Measurements from ENCODE around the gene C2CD2L.

Gene C2CD2L

GRCh38 chr11:119077839-119078238 is 29.3 kb upstream of the C2CD2L start:
- TF ChIP-seq, protein P1, sequence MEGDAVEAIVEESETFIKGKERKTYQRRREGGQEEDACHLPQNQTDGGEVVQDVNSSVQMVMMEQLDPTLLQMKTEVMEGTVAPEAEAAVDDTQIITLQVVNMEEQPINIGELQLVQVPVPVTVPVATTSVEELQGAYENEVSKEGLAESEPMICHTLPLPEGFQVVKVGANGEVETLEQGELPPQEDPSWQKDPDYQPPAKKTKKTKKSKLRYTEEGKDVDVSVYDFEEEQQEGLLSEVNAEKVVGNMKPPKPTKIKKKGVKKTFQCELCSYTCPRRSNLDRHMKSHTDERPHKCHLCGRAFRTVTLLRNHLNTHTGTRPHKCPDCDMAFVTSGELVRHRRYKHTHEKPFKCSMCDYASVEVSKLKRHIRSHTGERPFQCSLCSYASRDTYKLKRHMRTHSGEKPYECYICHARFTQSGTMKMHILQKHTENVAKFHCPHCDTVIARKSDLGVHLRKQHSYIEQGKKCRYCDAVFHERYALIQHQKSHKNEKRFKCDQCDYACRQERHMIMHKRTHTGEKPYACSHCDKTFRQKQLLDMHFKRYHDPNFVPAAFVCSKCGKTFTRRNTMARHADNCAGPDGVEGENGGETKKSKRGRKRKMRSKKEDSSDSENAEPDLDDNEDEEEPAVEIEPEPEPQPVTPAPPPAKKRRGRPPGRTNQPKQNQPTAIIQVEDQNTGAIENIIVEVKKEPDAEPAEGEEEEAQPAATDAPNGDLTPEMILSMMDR (IDR thresholded peaks at IDR 0.05), result no peak
- peaks cover 63% of the 10 kb centered on the region for H3K36me3 Mint-ChIP-seq (ENCODE audit: low read depth)
- H3K4me1 Mint-ChIP-seq, result no peaks in the 10 kb centered on the region
- H3K9me3 Mint-ChIP-seq, result no peaks in the 10 kb centered on the region
- H3K27me3 Mint-ChIP-seq (ENCODE audit: low read depth, poor library complexity), result peaks cover 3% of the 10 kb centered on the region
- no peak overlapping the region for H3K4me3 Mint-ChIP-seq
- H3K27ac Mint-ChIP-seq, result no peak overlapping the region
- DNase-seq, result no peak

- Mint-ChIP-seq H3K27ac (no peak overlapping the region), H3K36me3 (ENCODE audit: low read depth) (peaks cover 54% of the 10 kb centered on the region), H3K4me1 (no peaks in the 10 kb centered on the region), H3K4me3 (no peak overlapping the region), H3K9me3 (no peaks in the 10 kb centered on the region), H3K27me3 (ENCODE audit: low read depth, poor library complexity) (peaks cover 3% of the 10 kb centered on the region)
- no peak for DNase-seq
- TF ChIP-seq, protein P1 (IDR thresholded peaks at IDR 0.05), result no peak
Measured at GRCh38 chr11:119078675-119079420, 28.3 kb upstream of the C2CD2L start.

DNA sequence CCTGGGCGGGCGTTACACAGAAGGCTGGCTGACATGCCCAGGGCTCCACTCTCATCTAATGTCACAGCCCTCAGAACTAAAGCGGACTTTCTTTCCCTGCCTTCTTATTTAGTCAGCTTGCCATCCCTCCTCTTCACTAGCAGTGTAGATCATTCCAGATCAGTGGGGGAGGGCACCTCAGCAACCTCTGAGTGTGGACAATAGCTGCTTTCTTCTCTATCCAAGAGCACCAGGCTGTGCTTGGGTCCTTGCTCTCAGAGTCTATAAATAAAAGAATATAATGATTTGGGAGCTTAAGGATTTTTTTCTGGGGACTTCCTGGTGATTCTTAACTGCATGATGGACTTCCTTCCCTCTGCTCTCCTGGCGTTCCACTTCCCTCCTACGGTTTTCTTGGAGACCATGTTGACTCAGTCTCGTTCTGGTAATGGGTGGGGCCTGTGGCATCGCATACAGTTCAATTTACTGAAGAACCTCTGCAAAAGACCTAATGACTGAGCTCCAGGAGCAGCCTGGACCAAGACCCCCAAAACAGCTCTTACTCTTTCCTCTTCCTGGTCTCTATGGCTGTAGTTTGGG is 25.4 kb upstream of the C2CD2L start:
- Mint-ChIP-seq H3K27ac (peak overlapping the region; percentile 26), H3K4me1 (peaks cover 16% of the 10 kb centered on the region), H3K4me3 (no peak overlapping the region), H3K27me3 (ENCODE audit: low read depth, poor library complexity) (peaks cover 6% of the 10 kb centered on the region), H3K9me3 (no peaks in the 10 kb centered on the region), H3K36me3 (ENCODE audit: low read depth) (peaks cover 49% of the 10 kb centered on the region)
- TF ChIP-seq, protein P1 (IDR thresholded peaks at IDR 0.05), result no peak
- no peak for DNase-seq

- peak within 1 kb of the TSS; percentile 98 for H3K27ac Mint-ChIP-seq
- peaks cover 6% of the 10 kb centered on the region for H3K27me3 Mint-ChIP-seq (ENCODE audit: low read depth, poor library complexity)
- H3K36me3 Mint-ChIP-seq (ENCODE audit: low read depth), result peaks cover 20% of the 10 kb centered on the region
- H3K4me1 Mint-ChIP-seq, result peaks cover 24% of the 10 kb centered on the region
- H3K4me3 Mint-ChIP-seq, result peak within 1 kb of the TSS; percentile 98
- no peaks in the 10 kb centered on the region for H3K9me3 Mint-ChIP-seq
- peak; percentile 84 for DNase-seq
- TF ChIP-seq, protein P1 (IDR thresholded peaks at IDR 0.05), result no peak
Measured at GRCh38 chr11:119084663-119085436, 22.3 kb upstream of the C2CD2L start, which contains the start of gene HMBS. Gene HMBS (plus strand): TSS chr11:119084881. CDS start chr11:119085034, 153 bp downstream.

DNA sequence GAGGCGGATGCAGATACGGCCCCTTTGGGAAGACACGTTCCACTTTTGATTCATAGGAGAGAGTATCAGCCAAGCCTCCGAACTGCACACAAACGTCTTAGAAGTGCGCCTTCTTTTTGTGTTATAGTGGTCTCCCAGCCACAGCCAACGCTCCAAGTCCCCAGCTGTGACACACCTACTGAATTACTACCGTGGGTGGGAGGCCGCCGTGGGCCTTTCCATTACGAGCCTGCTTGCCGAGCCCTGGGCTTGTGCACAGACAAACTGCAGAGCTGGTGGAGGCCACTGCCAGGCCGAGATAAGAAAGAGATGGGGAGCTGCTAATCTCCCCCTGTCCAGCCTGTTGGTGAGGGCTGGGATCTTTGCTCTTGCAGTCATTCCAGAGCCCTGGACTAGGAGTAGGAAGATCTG is 21.7 kb upstream of the C2CD2L start:
- Mint-ChIP-seq H3K9me3 (no peaks in the 10 kb centered on the region), H3K27me3 (ENCODE audit: low read depth, poor library complexity) (peaks cover 6% of the 10 kb centered on the region), H3K4me1 (peaks cover 30% of the 10 kb centered on the region), H3K36me3 (ENCODE audit: low read depth) (peaks cover 17% of the 10 kb centered on the region), H3K4me3 (peak overlapping the region; percentile 98), H3K27ac (peak overlapping the region; percentile 98)
- TF ChIP-seq, protein P1 (IDR thresholded peaks at IDR 0.05), result no peak
- peak; percentile 39 for DNase-seq
